Upper lobe of right lung (tissue), 1 donor: ENCODE data around the gene TNNT2. TPM values are rescaled to one million over a fixed set of nuclear protein-coding genes. Genes with fewer than 3 reads are reported as not detected.

Source experiments
- ATAC-seq: fragments of 200-7000 bp; cut with Tn5 transposase; one replicate; pipeline ENCODE4 v1.9.1; 2020; ENCODE audit warnings: mild to moderate bottlenecking, moderate library complexity
- DNase-seq: peaks from one replicate; pipeline ENCODE4 v3.0.0-alpha.2; 2020
- H3K27ac ChIP-seq: fragments of 200-600 bp; one replicate; pipeline ENCODE4 v1.8.0; 2022
- H3K27me3 ChIP-seq: fragments of 200-600 bp; one replicate; pipeline ENCODE4 v1.8.0; 2022; ENCODE audit warnings: mild to moderate bottlenecking
- H3K36me3 ChIP-seq: fragments of 200-600 bp; one replicate; pipeline ENCODE4 v1.8.0; 2022
- H3K4me1 ChIP-seq: fragments of 200-600 bp; one replicate; pipeline ENCODE4 v1.8.0; 2022
- H3K4me3 ChIP-seq: fragments of 200-600 bp; one replicate; pipeline ENCODE4 v1.8.0; 2022; ENCODE audit warnings: mild to moderate bottlenecking
- H3K9me3 ChIP-seq: fragments of 200-600 bp; one replicate; pipeline ENCODE4 v1.8.0; 2022
- CTCF ChIP-seq: fragments of 200-600 bp; IDR thresholded peaks from one replicate; pipeline ENCODE4 v1.8.0; 2022; ENCODE audit warnings: antibody characterized with exemption
- intact Hi-C: fragments of 100-400 bp; cut with DNase I; formaldehyde crosslinking; loops from one replicate; pipeline ENCODE4 v1.11.0; 2022
- total RNA-seq: library from RNA; stranded (reverse); fragmentation: NEBNext Ultra II Directional; extraction: Animal tissue kit (Norgen Biotek cat#: 25700); gene quantifications from one replicate; pipeline ENCODE4 v1.2.1, GENCODE V29; 2021
- donor health status: DM: no; HTN: yes; CAD: no; lungs with severe emphysema.

Gene TNNT2
- total RNA-seq, 1 donor from 2014 or later = 6.4 TPM

- no peak overlapping the region for H3K27ac ChIP-seq
- no peaks in the 10 kb centered on the region for H3K27me3 ChIP-seq
Observed at GRCh38 chr1:201313086-201313485, 64.4 kb downstream of the TNNT2 start.

GRCh38 chr1:201312298-201312697 is 65.2 kb downstream of the TNNT2 start:
- Histone ChIP-seq H3K9me3 (no peaks in the 10 kb centered on the region), H3K36me3 (no peaks in the 10 kb centered on the region), H3K4me3 (no peak overlapping the region), H3K27ac (no peak overlapping the region), H3K4me1 (peaks cover 38% of the 10 kb centered on the region), H3K27me3 (no peaks in the 10 kb centered on the region)
- TF ChIP-seq CTCF = no peak
- DNase-seq = no peak
- no peak for ATAC-seq
- intact Hi-C loops = no loop called here

More at GRCh38 chr1:201313086-201313485, 64.4 kb downstream of the TNNT2 start:
- no peak for DNase-seq
- intact Hi-C loops = no loop called here
- no peak for TF ChIP-seq CTCF
- ATAC-seq = no peak
- Histone ChIP-seq H3K4me3 (no peak overlapping the region), H3K9me3 (no peaks in the 10 kb centered on the region), H3K36me3 (no peaks in the 10 kb centered on the region), H3K4me1 (peaks cover 33% of the 10 kb centered on the region)

- no peak for DNase-seq
- H3K27me3 ChIP-seq = no peaks in the 10 kb centered on the region
- intact Hi-C loops = no loop called here
- H3K4me1 ChIP-seq = peaks cover 38% of the 10 kb centered on the region
- no peak for TF ChIP-seq CTCF
- no peak for ATAC-seq
- no peaks in the 10 kb centered on the region for H3K36me3 ChIP-seq
- no peak overlapping the region for H3K27ac ChIP-seq
- H3K4me3 ChIP-seq = no peak overlapping the region
- no peaks in the 10 kb centered on the region for H3K9me3 ChIP-seq
Observed at GRCh38 chr1:201311356-201312011, 66.0 kb downstream of the TNNT2 start.

GRCh38 chr1:201310986-201311355 is 66.5 kb downstream of the TNNT2 start:
- intact Hi-C loops = no loop called here
- H3K9me3 ChIP-seq = no peaks in the 10 kb centered on the region
- peaks cover 38% of the 10 kb centered on the region for H3K4me1 ChIP-seq
- no peak for DNase-seq
- H3K27ac ChIP-seq = no peak overlapping the region
- H3K27me3 ChIP-seq = no peaks in the 10 kb centered on the region
- H3K4me3 ChIP-seq = no peak overlapping the region
- no peak for TF ChIP-seq CTCF
- no peak for ATAC-seq
- H3K36me3 ChIP-seq = no peaks in the 10 kb centered on the region

- H3K36me3 ChIP-seq = no peaks in the 10 kb centered on the region
- H3K27ac ChIP-seq = no peak overlapping the region
- H3K4me3 ChIP-seq = no peak overlapping the region
- ATAC-seq = no peak
- DNase-seq = no peak
- no peaks in the 10 kb centered on the region for H3K27me3 ChIP-seq
- H3K9me3 ChIP-seq = no peaks in the 10 kb centered on the region
- intact Hi-C loops = no loop called here
- no peak for TF ChIP-seq CTCF
- peaks cover 38% of the 10 kb centered on the region for H3K4me1 ChIP-seq
Observed at GRCh38 chr1:201310251-201310985, 67.1 kb downstream of the TNNT2 start.
